Measurements from ENCODE around the gene CFAP299.
A peak's percentile ranks its signal among the peaks of the same experiment; 100 is the strongest.
"Not testable (repeated sequence)": the region's sequence is repeated elsewhere in the genome, so short reads cannot be mapped to it uniquely, and the experiment has no call there.

Gene CFAP299

DNA sequence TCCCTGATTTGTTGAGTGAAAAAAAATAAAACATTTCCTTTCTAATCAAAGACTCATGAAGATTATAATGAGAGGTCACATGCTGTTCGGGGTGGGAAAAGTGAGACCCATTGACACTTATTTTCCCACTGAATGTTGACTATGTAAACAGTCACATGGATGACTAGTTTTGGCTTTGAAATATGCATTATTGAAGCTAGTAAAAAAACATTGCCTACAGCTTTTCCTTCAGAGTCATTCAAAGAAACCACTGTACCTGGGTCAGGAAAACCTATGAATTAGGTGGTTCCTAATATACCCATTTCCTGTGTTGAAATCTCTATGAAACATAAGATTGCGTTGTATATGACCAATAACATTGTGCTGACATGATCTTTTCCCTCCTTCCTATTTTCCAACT lies 251.2 kb downstream of the CFAP299 start:
- FAIRE-seq (no peak), DNase-seq (ENCODE audit: low spot score) (no peak)

DNA sequence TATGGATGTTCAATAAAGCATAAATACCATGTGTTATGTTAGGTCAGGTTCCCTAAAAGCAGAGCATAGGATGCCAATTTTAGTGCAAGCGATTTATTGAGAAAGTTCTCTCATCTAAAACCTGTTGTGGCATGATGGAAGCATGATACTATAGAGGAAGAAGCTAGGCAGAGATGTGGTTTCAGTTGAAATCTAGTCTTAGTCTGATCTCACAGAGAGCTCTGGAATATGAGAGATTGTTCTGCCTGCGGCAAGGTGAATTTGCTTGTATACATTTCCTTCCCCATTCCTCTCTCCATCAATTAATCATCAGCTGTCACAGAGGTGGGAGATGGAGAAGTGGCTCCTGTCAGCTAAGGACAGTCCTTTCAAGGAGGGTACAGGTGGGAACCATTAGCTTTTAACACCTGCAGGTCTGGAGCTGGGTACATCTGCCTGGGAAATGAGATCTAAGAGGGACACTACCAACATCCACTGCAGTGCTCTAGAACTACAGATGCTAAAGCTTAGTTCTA lies 252.4 kb downstream of the CFAP299 start:
- DNase-seq (ENCODE audit: low spot score) (no peak), FAIRE-seq (no peak)

DNA sequence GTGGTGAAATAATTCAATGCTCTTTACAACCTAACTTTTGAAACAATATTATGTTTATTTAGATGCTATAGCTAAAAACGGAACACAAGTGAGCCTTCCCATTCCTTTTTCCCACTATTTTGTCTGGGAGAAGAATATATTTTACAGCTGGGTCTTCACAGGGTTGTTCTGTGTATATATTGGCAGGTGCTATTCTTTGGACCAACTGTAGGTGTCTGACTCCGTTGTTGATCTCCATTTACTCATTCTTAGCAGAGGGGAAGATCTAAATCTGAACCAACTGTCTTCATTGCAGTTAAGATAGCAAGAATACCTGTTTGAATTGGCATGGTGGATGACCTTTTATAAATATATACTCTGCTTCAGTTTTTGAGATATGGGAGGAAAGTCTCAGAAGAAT lies 257.4 kb downstream of the CFAP299 start:
- no peak for DNase-seq (ENCODE audit: low spot score)
- no peak for FAIRE-seq

DNA sequence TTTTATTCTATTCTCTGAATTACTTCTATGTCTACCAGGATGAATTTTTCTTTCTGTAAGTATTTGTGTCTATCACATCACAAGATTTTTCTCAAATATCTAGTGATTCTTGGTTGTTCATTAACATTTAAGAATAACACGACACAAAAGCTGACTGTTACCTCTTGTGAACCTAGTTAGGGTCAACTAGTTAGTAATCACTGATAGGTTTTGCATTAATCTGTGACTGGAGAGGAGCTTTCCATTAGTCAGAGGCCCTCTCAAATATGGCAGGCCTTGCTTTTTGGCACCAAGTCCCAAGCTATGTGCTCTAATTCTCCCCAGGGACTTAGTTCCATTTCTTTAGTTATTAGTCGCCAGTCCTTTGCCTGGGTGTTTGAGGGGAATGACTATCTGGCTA lies 259.2 kb downstream of the CFAP299 start:
- DNase-seq (ENCODE audit: low spot score): no peak
- FAIRE-seq: no peak

DNA sequence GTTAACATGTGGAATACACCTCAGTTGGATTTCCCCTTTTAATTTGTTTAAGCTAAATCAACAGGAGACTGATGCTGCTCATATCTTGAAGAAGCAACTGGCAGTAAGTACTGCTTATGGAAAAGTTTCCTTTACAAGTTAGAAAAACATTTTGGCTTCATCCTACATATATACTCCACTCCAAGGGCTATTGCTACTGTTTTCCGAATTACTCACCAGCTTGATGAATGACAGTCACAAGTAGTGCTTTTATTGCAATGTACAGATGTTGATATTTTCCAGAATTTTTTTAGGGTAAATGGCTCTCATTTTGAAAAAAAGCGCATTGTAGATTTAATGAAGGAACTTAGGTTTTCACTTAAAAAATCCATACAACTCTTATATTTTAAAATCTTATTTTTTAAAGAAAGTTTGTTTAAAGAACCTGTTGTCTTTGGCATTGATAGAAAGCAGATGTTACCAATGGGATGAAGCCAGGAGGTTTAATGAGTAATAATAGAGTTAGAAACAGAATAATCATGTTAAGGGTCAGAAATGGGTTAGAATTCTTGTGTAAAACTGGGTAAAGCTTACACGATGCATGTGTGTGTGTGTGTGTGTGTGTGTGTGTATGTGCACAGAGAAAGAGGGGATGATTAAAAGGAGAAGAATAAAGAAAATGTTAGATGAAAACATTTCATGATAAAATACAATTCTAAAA lies 272.9 kb downstream of the CFAP299 start:
- no peak for FAIRE-seq
- no peak for DNase-seq (ENCODE audit: low spot score)

DNA sequence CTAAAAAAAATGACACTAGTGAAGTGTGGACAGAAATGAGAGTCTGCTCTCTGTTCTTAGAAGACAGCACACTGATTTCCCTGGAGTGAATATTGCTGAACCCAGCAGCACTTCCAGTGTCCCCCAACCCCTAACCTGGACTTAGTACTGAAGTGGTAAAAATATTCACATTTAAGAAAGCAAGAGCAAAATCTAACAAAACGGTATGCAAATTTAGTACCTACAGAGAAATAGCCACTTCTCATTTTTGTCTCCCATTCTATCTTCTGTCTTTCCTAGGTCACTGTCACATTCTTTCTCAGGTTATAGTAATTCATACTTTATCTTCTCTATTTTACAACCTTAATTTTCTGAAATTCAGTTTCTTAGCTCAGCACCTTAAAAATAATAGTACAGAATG lies 274.7 kb downstream of the CFAP299 start:
- no peak for DNase-seq (ENCODE audit: low spot score)
- no peak for FAIRE-seq

DNA sequence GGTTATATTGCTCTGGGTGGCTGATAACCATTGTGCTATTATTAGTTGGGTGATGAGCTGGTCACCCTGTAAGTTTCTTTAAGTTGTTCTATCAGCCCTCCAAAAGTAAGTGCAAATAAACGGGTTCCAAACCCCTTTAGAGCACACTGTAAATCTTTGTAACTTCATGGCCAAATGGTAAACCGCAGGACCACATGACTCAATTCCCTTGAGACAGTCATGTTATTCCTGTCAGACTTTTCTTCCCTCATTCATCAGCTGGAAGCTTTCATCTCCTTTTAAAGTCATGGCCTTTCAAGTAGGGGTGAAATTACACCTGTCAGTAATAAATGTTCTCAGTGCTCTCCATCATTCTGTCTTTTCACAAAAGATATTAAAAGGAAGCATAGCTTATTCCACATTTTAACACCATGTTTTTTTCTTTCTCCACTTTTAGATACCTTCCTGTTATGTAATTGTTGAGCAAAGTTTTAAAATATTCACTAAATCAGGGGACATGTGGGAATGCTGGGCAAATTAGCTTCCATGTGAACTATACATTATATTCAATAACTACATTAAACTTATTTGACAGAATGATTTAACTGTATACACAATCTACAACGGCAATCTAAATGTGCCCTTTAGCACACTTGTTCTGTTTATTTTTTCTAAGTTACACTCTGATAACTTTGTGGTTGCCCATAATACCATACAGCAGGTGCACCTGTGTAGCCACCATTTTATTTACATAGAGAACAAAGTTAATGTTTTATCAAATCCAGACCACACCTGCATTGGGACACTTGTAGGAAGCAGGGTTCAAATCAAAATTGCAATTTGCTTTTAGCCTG lies 275.5 kb downstream of the CFAP299 start:
- DNase-seq (ENCODE audit: low spot score) (peak; percentile 27), FAIRE-seq (no peak)

DNA sequence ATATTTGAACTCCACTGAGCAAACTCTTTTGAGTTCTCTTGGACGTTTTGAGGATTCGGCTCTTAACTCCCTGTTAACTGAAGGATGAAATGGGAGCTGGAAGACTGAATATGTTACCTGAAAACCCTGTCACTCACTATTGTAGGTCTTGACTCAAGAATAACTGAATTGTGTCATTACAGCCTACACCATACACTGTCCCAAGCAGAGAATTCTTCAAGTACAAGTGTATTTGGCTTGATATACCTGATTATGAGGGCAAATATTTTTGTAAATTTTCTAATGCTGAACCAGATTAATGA lies 276.1 kb downstream of the CFAP299 start:
- FAIRE-seq (no peak), DNase-seq (ENCODE audit: low spot score) (no peak)

DNA sequence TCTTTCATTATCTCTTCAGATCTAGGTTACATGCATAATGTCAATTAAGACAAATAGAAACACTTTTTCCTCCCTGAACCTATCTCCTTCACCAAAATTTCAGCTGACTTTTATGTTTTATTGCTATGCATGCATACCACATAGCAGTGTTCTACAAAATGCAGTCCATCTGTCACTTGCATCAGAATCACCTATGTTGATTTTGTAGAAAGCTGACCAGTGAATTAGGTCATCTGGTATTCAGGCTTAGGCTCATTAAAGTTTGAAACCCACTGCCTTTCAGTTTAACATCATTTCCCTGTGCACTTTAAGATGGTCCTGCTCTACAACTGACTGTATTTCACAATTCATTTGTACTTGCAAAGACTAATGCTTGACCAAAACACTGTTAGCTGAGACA lies 277.9 kb downstream of the CFAP299 start:
- no peak for DNase-seq (ENCODE audit: low spot score)
- FAIRE-seq: no peak

DNA sequence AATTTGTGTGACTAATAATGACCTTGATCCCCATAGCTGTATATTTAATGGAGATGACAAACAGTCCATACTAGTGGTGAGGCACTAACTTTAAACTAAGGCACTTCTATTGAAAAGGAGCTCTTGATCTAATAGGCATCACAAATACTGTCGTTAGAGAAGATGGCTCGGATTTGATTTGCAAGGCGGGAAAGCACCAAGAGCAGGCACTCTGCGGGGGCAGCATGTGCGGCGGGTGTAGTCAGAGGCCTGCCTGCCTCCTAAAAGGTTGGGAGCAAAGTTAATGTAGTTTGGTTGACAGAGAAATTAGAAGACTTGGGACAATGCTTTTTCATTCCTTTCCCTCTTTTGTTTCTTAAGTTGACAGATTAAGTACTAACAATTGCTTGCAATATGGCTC lies 278.8 kb downstream of the CFAP299 start:
- DNase-seq (ENCODE audit: low spot score) (no peak), FAIRE-seq (no peak)

DNA sequence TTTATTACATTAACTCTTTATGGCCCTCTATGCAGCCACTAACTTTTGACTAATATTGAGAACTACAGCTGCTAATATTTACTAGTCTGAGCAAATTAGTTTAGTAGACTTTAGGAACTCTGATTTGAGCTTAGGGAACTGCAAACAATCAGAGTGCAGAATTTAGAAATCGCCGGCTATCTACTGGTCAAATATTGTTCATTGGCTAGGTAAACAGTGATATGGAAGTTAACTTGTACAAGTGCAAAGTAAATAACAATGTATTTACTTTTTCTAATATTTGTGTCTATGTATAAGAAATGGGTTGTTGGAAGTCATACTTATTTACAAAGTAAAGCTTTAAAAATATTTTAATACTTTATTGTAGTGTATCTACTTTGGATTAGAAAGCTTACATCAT lies 279.6 kb downstream of the CFAP299 start:
- DNase-seq (ENCODE audit: low spot score) (no peak), FAIRE-seq (no peak)

DNA sequence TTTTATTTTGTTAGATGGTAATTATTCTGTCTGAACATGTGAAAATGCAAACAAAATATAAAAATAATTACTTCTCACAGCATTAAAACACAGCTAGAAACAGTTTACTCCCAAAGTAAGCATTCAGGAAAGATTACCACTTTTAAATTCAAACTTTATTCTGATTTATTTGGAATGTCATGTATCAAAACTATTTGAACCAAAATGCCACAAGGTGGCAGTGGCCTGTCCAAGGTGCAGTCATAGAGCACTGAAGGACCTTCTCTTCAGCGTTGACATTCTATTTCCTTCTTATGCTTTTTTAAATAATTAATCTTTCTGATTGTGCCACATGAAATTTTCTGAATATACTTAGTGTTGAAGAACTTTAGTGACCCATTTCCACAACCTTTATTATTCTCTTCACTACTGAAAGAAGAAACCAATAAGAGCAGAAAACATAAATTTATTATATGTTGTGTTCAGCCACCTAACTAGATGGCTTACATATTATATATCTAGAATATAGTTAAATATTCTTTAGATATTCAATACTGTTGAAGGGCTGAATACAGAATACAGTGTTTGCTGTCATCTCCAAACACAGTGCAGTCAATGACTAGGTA lies 283.6 kb downstream of the CFAP299 start:
- DNase-seq (ENCODE audit: low spot score) (peak; percentile 7), FAIRE-seq (no peak)

DNA sequence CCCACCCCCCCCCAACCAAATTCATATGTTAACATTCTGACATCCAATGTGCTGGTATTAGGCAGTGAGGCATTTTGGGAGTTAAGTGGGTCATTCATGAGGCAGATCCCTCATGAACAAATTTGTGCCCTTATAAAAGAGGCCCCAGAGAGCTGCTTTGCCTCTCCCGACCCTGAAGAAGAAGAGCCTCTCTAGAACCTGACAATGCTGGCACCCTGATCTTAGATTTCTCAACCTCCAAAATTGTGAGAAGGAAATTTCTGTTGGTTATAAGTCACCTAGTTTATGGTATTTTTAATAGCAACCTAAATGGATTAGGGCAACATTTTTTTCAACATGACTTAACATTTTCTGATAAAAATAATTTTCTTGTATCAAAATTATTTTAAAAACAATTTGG lies 296.3 kb downstream of the CFAP299 start:
- DNase-seq (ENCODE audit: low spot score) (no peak), FAIRE-seq (no peak)

DNA sequence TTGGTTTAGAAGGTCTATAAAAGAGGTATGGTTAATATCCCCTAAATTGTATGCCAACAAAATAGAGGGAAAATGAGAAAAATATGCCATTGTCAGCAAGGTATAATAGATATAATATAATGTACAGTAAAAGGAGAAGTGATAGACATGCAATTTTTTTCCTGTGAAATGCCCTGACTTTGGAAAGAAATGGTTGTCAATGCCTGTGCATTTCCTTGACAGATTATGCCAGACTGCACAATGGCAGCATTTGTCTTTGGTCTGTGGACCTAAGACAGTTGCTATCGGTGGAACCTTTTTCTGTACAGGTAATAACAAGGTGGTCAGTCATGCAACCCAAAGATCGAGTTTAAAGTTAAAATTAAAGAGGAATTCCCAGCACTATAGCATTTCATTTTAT lies 301.7 kb downstream of the CFAP299 start:
- FAIRE-seq (no peak), DNase-seq (ENCODE audit: low spot score) (no peak)

DNA sequence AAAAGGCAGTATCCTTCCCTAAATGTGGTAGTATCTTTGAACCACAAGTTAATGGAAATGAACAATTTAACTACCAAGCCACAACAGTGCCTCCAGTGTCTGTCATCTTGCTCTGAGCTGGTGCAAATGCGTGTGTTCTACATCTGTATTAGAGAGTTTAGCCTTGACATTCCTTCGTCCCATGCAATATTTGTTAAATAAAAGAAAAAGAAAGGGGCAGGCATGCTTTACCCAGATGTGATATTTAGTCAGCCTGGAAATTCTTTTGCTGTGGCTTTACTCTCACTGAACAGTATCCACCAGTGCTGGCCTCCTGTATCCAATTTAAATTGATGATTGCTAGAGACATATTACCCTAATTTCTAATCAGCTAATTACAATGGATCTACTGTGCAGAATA lies 310.5 kb downstream of the CFAP299 start:
- DNase-seq (ENCODE audit: low spot score) (no peak), FAIRE-seq (no peak)

DNA sequence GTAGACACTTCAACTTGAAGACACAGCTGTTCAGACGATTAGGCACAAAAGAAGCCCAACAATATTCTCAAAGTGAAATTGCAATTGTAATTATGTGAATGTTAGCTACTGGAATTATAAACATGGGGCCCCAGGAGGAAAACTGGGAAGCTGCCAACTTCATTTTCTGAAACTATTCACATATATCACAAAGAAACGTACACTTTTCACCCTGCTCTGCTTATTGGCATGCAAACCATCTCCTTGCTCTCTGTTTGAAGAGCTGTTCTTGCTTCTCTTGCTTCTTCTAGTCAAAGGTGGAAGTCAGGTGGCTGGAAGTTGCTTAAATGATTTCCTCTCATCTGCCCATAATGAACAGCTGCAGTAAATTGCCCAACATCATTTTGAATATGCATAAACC lies 320.1 kb downstream of the CFAP299 start:
- DNase-seq (ENCODE audit: low spot score) (no peak), FAIRE-seq (no peak)

DNA sequence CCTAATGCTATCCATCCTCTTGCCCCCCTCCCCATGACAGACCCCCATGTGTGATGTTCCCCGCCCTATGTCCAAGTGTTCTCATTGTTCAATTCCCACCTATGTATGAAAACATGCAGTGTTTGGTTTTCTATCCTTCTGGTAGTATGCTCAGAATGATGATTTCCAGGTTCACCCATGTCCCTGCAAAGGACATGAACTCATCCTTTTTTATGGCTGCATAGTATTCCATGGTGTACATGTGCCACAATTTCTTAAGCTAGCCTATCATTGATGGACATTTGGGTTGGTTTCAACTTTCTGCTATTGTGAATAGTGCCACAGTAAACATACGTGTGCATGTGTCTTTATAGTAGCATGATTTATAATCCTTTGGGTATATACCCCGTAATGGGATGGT lies 334.6 kb downstream of the CFAP299 start:
- DNase-seq (ENCODE audit: low spot score); FAIRE-seq: not testable (repeated sequence)

DNA sequence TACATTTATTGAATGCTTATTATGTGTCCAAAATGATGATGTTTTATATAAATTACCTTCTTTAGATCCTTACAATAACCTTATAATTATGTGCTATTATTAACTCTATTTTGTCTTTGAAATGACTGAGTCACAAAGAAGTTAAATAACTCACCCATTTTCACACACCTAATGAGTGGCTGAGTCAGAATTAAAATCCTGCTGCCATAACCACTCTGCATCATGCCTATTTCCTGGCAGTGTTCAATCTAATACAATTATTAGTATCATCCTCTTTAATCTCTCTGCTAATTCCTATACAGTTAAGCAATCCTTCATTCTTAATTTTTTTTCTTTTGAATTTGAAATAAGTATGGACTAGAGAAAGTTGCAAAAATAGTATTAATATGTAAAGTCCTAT lies 342.9 kb downstream of the CFAP299 start:
- FAIRE-seq: no peak

DNA sequence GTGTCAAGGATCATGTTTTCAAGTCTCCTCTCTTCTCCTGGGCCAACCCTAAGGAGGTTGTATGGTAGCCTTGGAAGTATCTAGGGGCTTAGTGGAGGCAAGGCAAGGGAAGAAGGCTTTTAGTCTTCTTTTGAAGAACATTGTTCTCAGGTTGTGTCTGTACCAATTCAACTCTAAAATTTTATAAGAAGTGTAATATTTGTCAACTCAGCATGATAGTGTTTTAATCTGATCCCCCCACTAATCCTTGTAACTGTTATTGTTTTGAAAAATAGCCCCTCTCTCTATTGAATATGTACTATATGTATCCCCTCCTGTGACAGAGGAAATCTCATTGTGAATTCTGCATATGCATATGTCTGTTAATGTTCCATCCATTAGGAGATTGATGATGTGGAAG lies 345.4 kb downstream of the CFAP299 start:
- no peak for FAIRE-seq

More for the DNA sequence above, 342.9 kb downstream of the CFAP299 start:
- no peak for DNase-seq (ENCODE audit: low spot score)

DNA sequence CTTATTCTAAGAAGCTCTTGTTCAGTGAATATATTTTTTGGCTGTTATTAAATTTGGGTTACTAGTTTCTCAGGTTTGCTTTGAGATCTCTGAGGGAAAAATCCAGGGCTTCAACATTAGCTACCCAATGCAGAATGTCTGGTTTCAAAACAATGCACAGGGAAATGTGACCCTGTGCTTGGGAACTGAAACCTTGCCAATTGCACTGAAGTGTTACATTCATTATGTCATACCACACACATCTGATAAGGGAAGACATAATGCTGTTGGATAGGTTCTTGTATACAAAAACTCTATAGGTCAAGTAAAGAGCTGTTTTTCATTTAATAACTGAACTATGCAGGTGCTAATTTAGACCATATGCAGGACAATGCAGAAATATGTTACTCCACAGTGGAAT lies 349.7 kb downstream of the CFAP299 start:
- FAIRE-seq (no peak), DNase-seq (ENCODE audit: low spot score) (no peak)

More for the DNA sequence above, 345.4 kb downstream of the CFAP299 start:
- DNase-seq (ENCODE audit: low spot score): no peak

DNA sequence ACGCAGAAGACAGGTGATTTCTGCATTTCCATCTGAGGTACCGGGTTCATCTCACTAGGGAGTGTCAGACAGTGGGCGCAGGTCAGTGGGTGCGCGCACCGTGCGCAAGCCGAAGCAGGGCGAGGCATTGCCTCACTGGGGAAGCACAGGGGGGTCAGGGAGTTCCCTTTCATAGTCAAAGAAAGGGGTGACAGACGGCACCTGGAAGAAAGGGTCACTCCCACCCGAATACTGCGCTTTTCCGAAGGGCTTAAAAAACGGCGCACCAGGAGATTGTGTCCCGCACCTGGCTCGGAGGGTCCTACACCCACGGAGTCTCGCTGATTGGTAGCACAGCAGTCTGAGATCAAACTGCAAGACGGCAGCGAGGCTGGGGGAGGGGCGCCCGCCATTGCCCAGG lies 352.2 kb downstream of the CFAP299 start:
- not testable (repeated sequence) for DNase-seq (ENCODE audit: low spot score); FAIRE-seq

DNA sequence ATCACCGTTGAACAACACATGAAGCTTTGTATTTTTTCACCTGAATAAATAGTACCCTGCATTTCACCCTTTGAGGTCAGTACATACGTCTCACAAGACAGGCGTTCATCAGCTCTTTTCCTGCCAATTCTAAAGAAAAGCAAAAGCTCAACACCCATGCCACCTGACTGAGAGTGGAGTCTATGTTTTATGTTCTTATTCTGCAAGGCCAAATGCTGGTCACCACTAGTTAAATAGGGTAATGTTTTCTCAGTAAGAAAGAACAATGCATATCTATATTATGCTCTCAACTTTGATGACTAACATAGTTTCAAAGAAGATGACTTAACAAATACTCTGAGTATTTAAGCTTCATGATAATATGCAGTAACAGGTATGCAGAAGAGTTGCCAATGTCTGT lies 358.6 kb downstream of the CFAP299 start:
- FAIRE-seq: no peak
- DNase-seq (ENCODE audit: low spot score): peak; percentile 28
